GM12878 (cell line): ENCODE measurements around the gene FASN. TPM values are rescaled to one million over a fixed set of nuclear protein-coding genes. Genes with fewer than 3 reads are reported as not detected.

Experiments
- KLF5 ChIP-seq: fragments of 450-650 bp; IDR thresholded peaks from 2 replicates; pipeline ENCODE4 v1.6.1; 2014; ENCODE audit warnings: mild to moderate bottlenecking; ENCODE audit not compliant: partially characterized antibody
- POLR2AphosphoS2 ChIP-seq: IDR thresholded peaks from 2 replicates; pipeline ENCODE4 v1.6.1; 2011; ENCODE audit warnings: low read depth, mild to moderate bottlenecking, low read length, improper control_type of control experiment, moderate library complexity
- YY1 ChIP-seq: IDR thresholded peaks from 2 replicates; pipeline ENCODE4 v1.6.1; 2011; ENCODE audit warnings: low read depth, mild to moderate bottlenecking, low read length
- polyA plus RNA-seq, 11 experiments: library from polyadenylated mRNA; depleted of rRNA in 4 of 11; unstranded in 6 of 11; stranded (reverse) in 5 of 11; fragments of >200 nt; fragmentation: Nextera tagmentation in 4 of 11; fragmentation: Illumina TruSeq in 1 of 11; extraction: Ambion mirVana in 4 of 11; extraction: Trizol in 1 of 11; gene quantifications; 1 replicate in 1 of 11; 2 replicates in 10 of 11; pipeline versions ENCODE4 v1.2.1 to v1.2.3, GENCODE V29; 2011 to 2016; ENCODE audit warnings: inconsistent platforms in 2 of 11, missing spikeins in 2 of 11, low read depth in 1 of 11
- total RNA-seq, 4 experiments: library from RNA; depleted of rRNA in 3 of 4; stranded (reverse); fragments of >200 nt in 3 of 4; fragmentation: Illumina TruSeq in 1 of 4; extraction: Trizol in 1 of 4; gene quantifications; 2 replicates each; pipeline versions ENCODE4 v1.2.1 to v1.2.3, GENCODE V29; 2013 to 2021
- TF ChIP-seq, protein P1 (sequence below): fragments of 450-650 bp; IDR thresholded peaks from 2 replicates; pipeline ENCODE4 v1.6.1; 2017; ENCODE audit warnings: mild to moderate bottlenecking, moderate library complexity
- TF ChIP-seq, protein P2 (sequence below): IDR thresholded peaks from 2 replicates; pipeline ENCODE4 v1.6.1; 2011; ENCODE audit warnings: borderline replicate concordance, low read depth, mild to moderate bottlenecking, moderate library complexity, mixed read lengths, low read length; ENCODE audit not compliant: insufficient read depth; ENCODE audit errors: extremely low read length
- TF ChIP-seq, protein P3 (sequence below): fragments of 150-350 bp; IDR thresholded peaks from 2 replicates; pipeline ENCODE4 v1.6.1; 2016; ENCODE audit warnings: low read depth, low read length
- TF ChIP-seq, protein P4 (sequence below): fragments of 450-650 bp; IDR thresholded peaks from 2 replicates; pipeline ENCODE4 v1.6.1; 2017; ENCODE audit warnings: antibody characterized with exemption, mild to moderate bottlenecking, moderate library complexity
- TF ChIP-seq, protein P5 (sequence below), 3 experiments: IDR thresholded peaks in 2 of 3; conservative IDR thresholded peaks in 1 of 3; 2 replicates each; pipeline ENCODE4 v1.5.1; 2011; ENCODE audit warnings: low read depth in 3 of 3, low read length in 3 of 3, mild to moderate bottlenecking in 3 of 3, control low read depth in 2 of 3, moderate library complexity in 2 of 3, inconsistent platforms in 1 of 3, mixed read lengths in 1 of 3; ENCODE audit not compliant: control insufficient read depth in 2 of 3, insufficient read depth in 1 of 3; ENCODE audit errors: extremely low read depth in 1 of 3
- TF ChIP-seq, protein P6 (sequence below): IDR thresholded peaks from 2 replicates; pipeline ENCODE4 v1.6.1; 2011; ENCODE audit warnings: low read depth, mild to moderate bottlenecking, low read length, moderate library complexity, borderline replicate concordance; ENCODE audit errors: extremely low read depth

Gene FASN
- total and polyA plus RNA-seq, 10 of the 15 experiments (the other 5 are each of a cell fraction or from before 2014, with no cell fraction given): 0.19 to 333 (median 30.4) TPM

DNA sequence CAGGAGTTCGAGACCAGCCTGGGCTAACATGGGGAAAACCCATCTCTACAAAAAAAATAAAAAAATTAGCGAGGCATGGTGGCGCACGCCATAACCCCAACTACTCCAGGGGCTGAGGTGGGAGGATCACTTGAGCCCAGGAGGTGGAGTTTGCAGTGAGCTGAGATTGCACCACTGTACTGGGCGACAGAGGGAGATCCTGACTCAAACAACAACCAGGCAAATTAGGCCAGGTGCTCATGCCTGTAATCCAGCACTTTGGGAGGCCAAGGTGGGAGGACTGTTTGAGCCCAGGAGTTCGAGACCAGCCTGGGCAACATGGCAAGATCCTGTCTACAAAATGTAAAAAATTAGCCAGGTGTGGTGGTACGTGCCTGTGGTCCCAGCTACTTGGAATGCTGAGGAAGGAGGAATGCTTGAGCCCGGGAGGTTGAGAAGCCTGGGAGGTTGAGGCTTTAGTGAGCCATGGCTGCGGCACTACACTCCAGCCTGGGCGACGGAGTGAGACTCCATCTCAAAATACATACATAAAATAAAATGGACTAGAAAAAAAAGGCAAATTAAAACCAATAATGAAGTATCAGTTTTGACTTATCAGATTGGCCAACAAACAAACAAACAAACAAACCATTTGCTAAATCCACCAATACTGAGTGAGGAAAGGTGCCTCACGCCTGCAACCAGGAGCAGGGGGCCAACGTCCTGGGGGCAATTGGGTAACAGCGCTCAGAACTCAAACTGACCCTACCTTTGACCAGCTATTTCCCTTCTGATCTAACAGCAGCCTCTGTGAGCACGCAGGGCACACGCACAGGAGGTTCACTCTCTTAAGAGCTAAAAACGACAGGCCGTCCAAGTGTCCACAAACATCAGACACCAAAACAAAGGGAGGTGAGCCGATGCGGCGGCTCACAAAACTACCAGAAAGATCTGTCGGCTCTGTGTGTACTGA lies 19.4 kb upstream of the FASN start (continued):
- no peak for TF ChIP-seq POLR2AphosphoS2
- TF ChIP-seq, protein P1, sequence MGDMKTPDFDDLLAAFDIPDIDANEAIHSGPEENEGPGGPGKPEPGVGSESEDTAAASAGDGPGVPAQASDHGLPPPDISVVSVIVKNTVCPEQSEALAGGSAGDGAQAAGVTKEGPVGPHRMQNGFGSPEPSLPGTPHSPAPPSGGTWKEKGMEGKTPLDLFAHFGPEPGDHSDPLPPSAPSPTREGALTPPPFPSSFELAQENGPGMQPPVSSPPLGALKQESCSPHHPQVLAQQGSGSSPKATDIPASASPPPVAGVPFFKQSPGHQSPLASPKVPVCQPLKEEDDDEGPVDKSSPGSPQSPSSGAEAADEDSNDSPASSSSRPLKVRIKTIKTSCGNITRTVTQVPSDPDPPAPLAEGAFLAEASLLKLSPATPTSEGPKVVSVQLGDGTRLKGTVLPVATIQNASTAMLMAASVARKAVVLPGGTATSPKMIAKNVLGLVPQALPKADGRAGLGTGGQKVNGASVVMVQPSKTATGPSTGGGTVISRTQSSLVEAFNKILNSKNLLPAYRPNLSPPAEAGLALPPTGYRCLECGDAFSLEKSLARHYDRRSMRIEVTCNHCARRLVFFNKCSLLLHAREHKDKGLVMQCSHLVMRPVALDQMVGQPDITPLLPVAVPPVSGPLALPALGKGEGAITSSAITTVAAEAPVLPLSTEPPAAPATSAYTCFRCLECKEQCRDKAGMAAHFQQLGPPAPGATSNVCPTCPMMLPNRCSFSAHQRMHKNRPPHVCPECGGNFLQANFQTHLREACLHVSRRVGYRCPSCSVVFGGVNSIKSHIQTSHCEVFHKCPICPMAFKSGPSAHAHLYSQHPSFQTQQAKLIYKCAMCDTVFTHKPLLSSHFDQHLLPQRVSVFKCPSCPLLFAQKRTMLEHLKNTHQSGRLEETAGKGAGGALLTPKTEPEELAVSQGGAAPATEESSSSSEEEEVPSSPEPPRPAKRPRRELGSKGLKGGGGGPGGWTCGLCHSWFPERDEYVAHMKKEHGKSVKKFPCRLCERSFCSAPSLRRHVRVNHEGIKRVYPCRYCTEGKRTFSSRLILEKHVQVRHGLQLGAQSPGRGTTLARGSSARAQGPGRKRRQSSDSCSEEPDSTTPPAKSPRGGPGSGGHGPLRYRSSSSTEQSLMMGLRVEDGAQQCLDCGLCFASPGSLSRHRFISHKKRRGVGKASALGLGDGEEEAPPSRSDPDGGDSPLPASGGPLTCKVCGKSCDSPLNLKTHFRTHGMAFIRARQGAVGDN: no peak
- TF ChIP-seq, protein P2, sequence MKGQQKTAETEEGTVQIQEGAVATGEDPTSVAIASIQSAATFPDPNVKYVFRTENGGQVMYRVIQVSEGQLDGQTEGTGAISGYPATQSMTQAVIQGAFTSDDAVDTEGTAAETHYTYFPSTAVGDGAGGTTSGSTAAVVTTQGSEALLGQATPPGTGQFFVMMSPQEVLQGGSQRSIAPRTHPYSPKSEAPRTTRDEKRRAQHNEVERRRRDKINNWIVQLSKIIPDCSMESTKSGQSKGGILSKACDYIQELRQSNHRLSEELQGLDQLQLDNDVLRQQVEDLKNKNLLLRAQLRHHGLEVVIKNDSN: no peak
- TF ChIP-seq, protein P3, sequence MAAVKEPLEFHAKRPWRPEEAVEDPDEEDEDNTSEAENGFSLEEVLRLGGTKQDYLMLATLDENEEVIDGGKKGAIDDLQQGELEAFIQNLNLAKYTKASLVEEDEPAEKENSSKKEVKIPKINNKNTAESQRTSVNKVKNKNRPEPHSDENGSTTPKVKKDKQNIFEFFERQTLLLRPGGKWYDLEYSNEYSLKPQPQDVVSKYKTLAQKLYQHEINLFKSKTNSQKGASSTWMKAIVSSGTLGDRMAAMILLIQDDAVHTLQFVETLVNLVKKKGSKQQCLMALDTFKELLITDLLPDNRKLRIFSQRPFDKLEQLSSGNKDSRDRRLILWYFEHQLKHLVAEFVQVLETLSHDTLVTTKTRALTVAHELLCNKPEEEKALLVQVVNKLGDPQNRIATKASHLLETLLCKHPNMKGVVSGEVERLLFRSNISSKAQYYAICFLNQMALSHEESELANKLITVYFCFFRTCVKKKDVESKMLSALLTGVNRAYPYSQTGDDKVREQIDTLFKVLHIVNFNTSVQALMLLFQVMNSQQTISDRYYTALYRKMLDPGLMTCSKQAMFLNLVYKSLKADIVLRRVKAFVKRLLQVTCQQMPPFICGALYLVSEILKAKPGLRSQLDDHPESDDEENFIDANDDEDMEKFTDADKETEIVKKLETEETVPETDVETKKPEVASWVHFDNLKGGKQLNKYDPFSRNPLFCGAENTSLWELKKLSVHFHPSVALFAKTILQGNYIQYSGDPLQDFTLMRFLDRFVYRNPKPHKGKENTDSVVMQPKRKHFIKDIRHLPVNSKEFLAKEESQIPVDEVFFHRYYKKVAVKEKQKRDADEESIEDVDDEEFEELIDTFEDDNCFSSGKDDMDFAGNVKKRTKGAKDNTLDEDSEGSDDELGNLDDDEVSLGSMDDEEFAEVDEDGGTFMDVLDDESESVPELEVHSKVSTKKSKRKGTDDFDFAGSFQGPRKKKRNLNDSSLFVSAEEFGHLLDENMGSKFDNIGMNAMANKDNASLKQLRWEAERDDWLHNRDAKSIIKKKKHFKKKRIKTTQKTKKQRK: no peak
- TF ChIP-seq KLF5: no peak
- TF ChIP-seq, protein P4, sequence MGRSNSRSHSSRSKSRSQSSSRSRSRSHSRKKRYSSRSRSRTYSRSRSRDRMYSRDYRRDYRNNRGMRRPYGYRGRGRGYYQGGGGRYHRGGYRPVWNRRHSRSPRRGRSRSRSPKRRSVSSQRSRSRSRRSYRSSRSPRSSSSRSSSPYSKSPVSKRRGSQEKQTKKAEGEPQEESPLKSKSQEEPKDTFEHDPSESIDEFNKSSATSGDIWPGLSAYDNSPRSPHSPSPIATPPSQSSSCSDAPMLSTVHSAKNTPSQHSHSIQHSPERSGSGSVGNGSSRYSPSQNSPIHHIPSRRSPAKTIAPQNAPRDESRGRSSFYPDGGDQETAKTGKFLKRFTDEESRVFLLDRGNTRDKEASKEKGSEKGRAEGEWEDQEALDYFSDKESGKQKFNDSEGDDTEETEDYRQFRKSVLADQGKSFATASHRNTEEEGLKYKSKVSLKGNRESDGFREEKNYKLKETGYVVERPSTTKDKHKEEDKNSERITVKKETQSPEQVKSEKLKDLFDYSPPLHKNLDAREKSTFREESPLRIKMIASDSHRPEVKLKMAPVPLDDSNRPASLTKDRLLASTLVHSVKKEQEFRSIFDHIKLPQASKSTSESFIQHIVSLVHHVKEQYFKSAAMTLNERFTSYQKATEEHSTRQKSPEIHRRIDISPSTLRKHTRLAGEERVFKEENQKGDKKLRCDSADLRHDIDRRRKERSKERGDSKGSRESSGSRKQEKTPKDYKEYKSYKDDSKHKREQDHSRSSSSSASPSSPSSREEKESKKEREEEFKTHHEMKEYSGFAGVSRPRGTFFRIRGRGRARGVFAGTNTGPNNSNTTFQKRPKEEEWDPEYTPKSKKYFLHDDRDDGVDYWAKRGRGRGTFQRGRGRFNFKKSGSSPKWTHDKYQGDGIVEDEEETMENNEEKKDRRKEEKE: no peak
- TF ChIP-seq, protein P5, sequence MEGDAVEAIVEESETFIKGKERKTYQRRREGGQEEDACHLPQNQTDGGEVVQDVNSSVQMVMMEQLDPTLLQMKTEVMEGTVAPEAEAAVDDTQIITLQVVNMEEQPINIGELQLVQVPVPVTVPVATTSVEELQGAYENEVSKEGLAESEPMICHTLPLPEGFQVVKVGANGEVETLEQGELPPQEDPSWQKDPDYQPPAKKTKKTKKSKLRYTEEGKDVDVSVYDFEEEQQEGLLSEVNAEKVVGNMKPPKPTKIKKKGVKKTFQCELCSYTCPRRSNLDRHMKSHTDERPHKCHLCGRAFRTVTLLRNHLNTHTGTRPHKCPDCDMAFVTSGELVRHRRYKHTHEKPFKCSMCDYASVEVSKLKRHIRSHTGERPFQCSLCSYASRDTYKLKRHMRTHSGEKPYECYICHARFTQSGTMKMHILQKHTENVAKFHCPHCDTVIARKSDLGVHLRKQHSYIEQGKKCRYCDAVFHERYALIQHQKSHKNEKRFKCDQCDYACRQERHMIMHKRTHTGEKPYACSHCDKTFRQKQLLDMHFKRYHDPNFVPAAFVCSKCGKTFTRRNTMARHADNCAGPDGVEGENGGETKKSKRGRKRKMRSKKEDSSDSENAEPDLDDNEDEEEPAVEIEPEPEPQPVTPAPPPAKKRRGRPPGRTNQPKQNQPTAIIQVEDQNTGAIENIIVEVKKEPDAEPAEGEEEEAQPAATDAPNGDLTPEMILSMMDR (IDR thresholded peaks at IDR 0.05 in 2 of 3, conservative IDR thresholded peaks at IDR 0.05 in 1 of 3; ENCODE audit: control insufficient read depth in 2 of 3, extremely low read depth in 1 of 3, insufficient read depth in 1 of 3, low read depth in 3 of 3, low read length in 3 of 3): no peak
- TF ChIP-seq YY1: no peak
- TF ChIP-seq, protein P6, sequence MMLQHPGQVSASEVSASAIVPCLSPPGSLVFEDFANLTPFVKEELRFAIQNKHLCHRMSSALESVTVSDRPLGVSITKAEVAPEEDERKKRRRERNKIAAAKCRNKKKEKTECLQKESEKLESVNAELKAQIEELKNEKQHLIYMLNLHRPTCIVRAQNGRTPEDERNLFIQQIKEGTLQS: no peak
- TF ChIP-seq, all 136 proteins: peak for 0
